GM12878 (cell line): ENCODE data around the gene MVB12B. TPM values are rescaled to one million over a fixed set of nuclear protein-coding genes. Genes with fewer than 3 reads are reported as not detected.
A peak's percentile ranks its signal among the peaks of the same experiment; 100 is the strongest.

Source experiments
- ATAC-seq: fragments of 200-7000 bp; cut with Tn5 transposase; 3 replicates; pipeline ENCODE4 v1.9.1; 2020; ENCODE audit warnings: mild to moderate bottlenecking, moderate library complexity
- BruUV-seq: library from RNA; stranded (reverse); fragments of 400-500 nt; replicated peaks from 2 replicates; lab custom pipeline; 2021; lab: Mats Ljungman, UMichigan
- CTCF ChIA-PET: fragments of 300-600 bp; sonication (Branson Sonifier 250); formaldehyde crosslinking; extraction: SDS; loops from one replicate; lab custom pipeline; 2021; ENCODE audit warnings: inconsistent platforms; lab: Yijun Ruan, JAX
- POLR2A ChIA-PET: fragments of 350-600 bp; formaldehyde crosslinking; extraction: SDS; loops from one replicate; lab custom pipeline; 2021; ENCODE audit warnings: inconsistent platforms; lab: Charles Lee
- RAD21 ChIA-PET: fragments of 300-600 bp; sonication (Branson Sonifier 250); formaldehyde crosslinking; loops from one replicate; lab custom pipeline; 2023; ENCODE audit warnings: antibody characterized with exemption; ENCODE audit not compliant: unreplicated experiment; lab: Charles Lee
- SMC1A ChIA-PET: fragments of 300-600 bp; sonication (Branson Sonifier 250); formaldehyde crosslinking; loops from one replicate; lab custom pipeline; 2023; ENCODE audit not compliant: unreplicated experiment, uncharacterized antibody; lab: Charles Lee
- DNase-seq: peaks from one replicate; pipeline ENCODE4 v3.0.0-alpha.2; 2011; ENCODE audit warnings: low read depth, low spot score
- FAIRE-seq: peaks from 3 replicates; lab custom pipeline; 2011; peaks lifted over from hg19 to GRCh38; lab: Jason Lieb, UNC
- H2AFZ ChIP-seq: 2 replicates; pipeline ENCODE4 v1.6.0; 2011; ENCODE audit warnings: low read depth, low read length, control low read depth; ENCODE audit not compliant: control insufficient read depth
- H3K27ac ChIP-seq: 2 replicates; pipeline ENCODE4 v1.5.1; 2011; ENCODE audit warnings: control low read depth; ENCODE audit not compliant: control insufficient read depth, insufficient read depth
- H3K27me3 ChIP-seq, 2 experiments: replicated peaks in 1 of 2; 2 replicates each; pipeline versions ENCODE4 v1.6.0 to v1.6.1; 2011; ENCODE audit warnings: low read length in 1 of 2; ENCODE audit not compliant: control insufficient read depth in 2 of 2, insufficient read depth in 2 of 2
- H3K36me3 ChIP-seq, 2 experiments: 2 replicates each; pipeline ENCODE4 v1.5.1; 2011; ENCODE audit warnings: low read length in 1 of 2; ENCODE audit not compliant: control insufficient read depth in 2 of 2, insufficient read depth in 2 of 2
- H3K4me1 ChIP-seq: 2 replicates; pipeline ENCODE4 v1.6.1; 2011; ENCODE audit warnings: mild to moderate bottlenecking, low read length, moderate library complexity, mixed read lengths; ENCODE audit not compliant: control insufficient read depth, insufficient read depth
- H3K4me2 ChIP-seq: 2 replicates; pipeline ENCODE4 v1.6.0; 2011; ENCODE audit warnings: control low read depth; ENCODE audit not compliant: control insufficient read depth, insufficient read depth
- H3K4me3 ChIP-seq: fragments of 200-600 bp; sonication (generic); 2 replicates; pipeline ENCODE4 v1.5.1; 2016
- H3K79me2 ChIP-seq: 2 replicates; pipeline ENCODE4 v1.6.0; 2011; ENCODE audit warnings: low read length; ENCODE audit not compliant: control insufficient read depth, insufficient read depth
- H3K9ac ChIP-seq: 2 replicates; pipeline ENCODE4 v1.8.0; 2011; ENCODE audit warnings: low read length, control low read depth, mixed read lengths; ENCODE audit not compliant: control insufficient read depth, insufficient read depth
- H3K9me3 ChIP-seq: replicated peaks from 3 replicates; pipeline ENCODE4 v1.5.1; 2011; ENCODE audit warnings: mild to moderate bottlenecking, low read length; ENCODE audit not compliant: control insufficient read depth, insufficient read depth
- H4K20me1 ChIP-seq: 2 replicates; pipeline ENCODE4 v1.6.0; 2011; ENCODE audit not compliant: control insufficient read depth, insufficient read depth
- CBX3 ChIP-seq: fragments of 200-600 bp; sonication (generic); IDR thresholded peaks from 2 replicates; pipeline ENCODE4 v1.6.1; 2016; ENCODE audit warnings: low read depth, borderline replicate concordance
- MTA3 ChIP-seq: IDR thresholded peaks from 2 replicates; pipeline ENCODE4 v1.6.1; 2012; ENCODE audit warnings: low read length, inconsistent platforms, borderline replicate concordance
- NR2F1 ChIP-seq: fragments of 450-650 bp; conservative IDR thresholded peaks from 2 replicates; pipeline ENCODE4 v1.6.1; 2017; ENCODE audit warnings: mild to moderate bottlenecking
- PAX5 ChIP-seq: IDR thresholded peaks from 2 replicates; pipeline ENCODE4 v1.6.1; 2011; ENCODE audit warnings: low read depth, low read length, borderline replicate concordance
- POLR2A ChIP-seq: IDR thresholded peaks from 2 replicates; pipeline ENCODE4 v1.6.1; 2011; ENCODE audit warnings: low read depth, mild to moderate bottlenecking, low read length
- RBBP5 ChIP-seq: fragments of 200-600 bp; sonication (generic); conservative IDR thresholded peaks from 2 replicates; pipeline ENCODE4 v1.6.1; 2016
- STAT1 ChIP-seq: fragments of 450-650 bp; conservative IDR thresholded peaks from 2 replicates; pipeline ENCODE4 v1.6.1; 2014; ENCODE audit warnings: antibody characterized with exemption, mild to moderate bottlenecking
- TCF12 ChIP-seq: IDR thresholded peaks from 2 replicates; pipeline ENCODE4 v1.6.1; 2011; ENCODE audit warnings: low read depth, mild to moderate bottlenecking, low read length
- ZBED1 ChIP-seq: IDR thresholded peaks from 2 replicates; pipeline ENCODE4 v1.6.1; 2016; ENCODE audit warnings: borderline replicate concordance
- WGBS: methylation state at CpG from one replicate; pipeline ENCODE4 v1.1.6; 2016; ENCODE audit warnings: low lambda C conversion rate; ENCODE audit not compliant: insufficient replicate concordance, insufficient coverage; ENCODE audit errors: missing lambda C conversion rate; 5-methylcytosine and 5-hydroxymethylcytosine counted together
- in situ Hi-C: fragments of 300-500 bp; cut with MboI; formaldehyde crosslinking; loops from 9 replicates; pipeline ENCODE4 v1.14.3; 2018; ENCODE audit warnings: mixed read lengths
- intact Hi-C: fragments of 100-400 bp; cut with micrococcal nuclease; formaldehyde crosslinking; loops from one replicate; pipeline ENCODE4 v1.14.2; 2022; ENCODE audit not compliant: unreplicated experiment
- polyA plus RNA-seq, 11 experiments: library from polyadenylated mRNA; depleted of rRNA in 4 of 11; unstranded in 6 of 11; stranded (reverse) in 5 of 11; fragments of >200 nt; fragmentation: Nextera tagmentation in 4 of 11; fragmentation: Illumina TruSeq in 1 of 11; extraction: Ambion mirVana in 4 of 11; extraction: Trizol in 1 of 11; gene quantifications; 1 replicate in 1 of 11; 2 replicates in 10 of 11; pipeline versions ENCODE4 v1.2.1 to v1.2.3, GENCODE V29; 2011 to 2016; ENCODE audit warnings: inconsistent platforms in 2 of 11, missing spikeins in 2 of 11, low read depth in 1 of 11
- total RNA-seq, 4 experiments: library from RNA; depleted of rRNA in 3 of 4; stranded (reverse); fragments of >200 nt in 3 of 4; fragmentation: Illumina TruSeq in 1 of 4; extraction: Trizol in 1 of 4; gene quantifications; 2 replicates each; pipeline versions ENCODE4 v1.2.1 to v1.2.3, GENCODE V29; 2013 to 2021
- TF ChIP-seq, protein P1 (sequence below): fragments of 450-650 bp; IDR thresholded peaks from 2 replicates; pipeline ENCODE4 v1.6.1; 2017; ENCODE audit warnings: borderline replicate concordance
- TF ChIP-seq, protein P2 (sequence below): fragments of 450-650 bp; IDR thresholded peaks from 2 replicates; pipeline ENCODE4 v1.6.1; 2017; ENCODE audit warnings: mild to moderate bottlenecking, low read depth, inconsistent platforms; ENCODE audit not compliant: poor library complexity, severe bottlenecking
- TF ChIP-seq, protein P3 (sequence below): fragments of 150-350 bp; IDR thresholded peaks from 2 replicates; pipeline ENCODE4 v1.6.1; 2016; ENCODE audit warnings: low read depth, low read length
- TF ChIP-seq, protein P4 (sequence below): IDR thresholded peaks from 2 replicates; pipeline ENCODE4 v1.6.1; 2012; ENCODE audit warnings: low read length, inconsistent platforms

MVB12B gene
- total and polyA plus RNA-seq, 10 of the 15 experiments (the other 5 are each of a cell fraction or from before 2014, with no cell fraction given), result 0.08 TPM; not detected in 9

DNA sequence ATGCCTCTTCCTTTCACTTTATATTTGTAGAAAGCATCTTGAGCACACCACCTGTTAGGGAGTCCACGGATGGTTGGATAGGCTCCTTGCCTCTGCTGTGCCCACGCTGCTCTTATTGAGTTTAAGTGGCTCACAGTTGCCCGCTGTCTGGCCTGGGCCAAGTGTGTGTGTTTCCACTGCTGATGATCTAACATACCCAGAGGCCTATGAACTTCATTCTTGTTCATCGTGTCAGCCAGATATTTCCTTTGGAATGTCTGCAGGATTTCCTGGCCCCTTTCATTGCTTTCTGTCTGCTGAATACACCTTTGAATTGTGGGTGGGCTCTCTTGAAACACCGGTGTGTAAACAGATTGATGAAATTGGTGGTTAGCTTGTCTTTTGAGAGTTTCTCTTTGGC, 46.6 kb downstream of the MVB12B start:
- Histone ChIP-seq H3K36me3 (no peaks in the 10 kb centered on the region), H3K4me1 (no peaks in the 10 kb centered on the region; the same call in 1 of the 2 replicates), H3K4me3 (no peak overlapping the region), H3K27me3 (peaks cover 1 to 2% of the 10 kb centered on the region in 2 experiments; a peak in 2 of 4 replicates), H3K79me2 (no peaks in the 10 kb centered on the region), H3K9ac (no peak overlapping the region), H3K27ac (no peak overlapping the region), H2AFZ (no peak overlapping the region), H3K4me2 (no peak overlapping the region), H4K20me1 (no peaks in the 10 kb centered on the region), H3K9me3 (no peaks in the 10 kb centered on the region)
- RAD21 ChIA-PET, result no interaction called here
- in situ Hi-C loops, result no loop called here
- BruUV-seq, result no TSS peak
- SMC1A ChIA-PET, result no interaction called here
- DNase-seq, result no peak
- TF ChIP-seq, protein P1, sequence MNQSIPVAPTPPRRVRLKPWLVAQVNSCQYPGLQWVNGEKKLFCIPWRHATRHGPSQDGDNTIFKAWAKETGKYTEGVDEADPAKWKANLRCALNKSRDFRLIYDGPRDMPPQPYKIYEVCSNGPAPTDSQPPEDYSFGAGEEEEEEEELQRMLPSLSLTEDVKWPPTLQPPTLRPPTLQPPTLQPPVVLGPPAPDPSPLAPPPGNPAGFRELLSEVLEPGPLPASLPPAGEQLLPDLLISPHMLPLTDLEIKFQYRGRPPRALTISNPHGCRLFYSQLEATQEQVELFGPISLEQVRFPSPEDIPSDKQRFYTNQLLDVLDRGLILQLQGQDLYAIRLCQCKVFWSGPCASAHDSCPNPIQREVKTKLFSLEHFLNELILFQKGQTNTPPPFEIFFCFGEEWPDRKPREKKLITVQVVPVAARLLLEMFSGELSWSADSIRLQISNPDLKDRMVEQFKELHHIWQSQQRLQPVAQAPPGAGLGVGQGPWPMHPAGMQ, result no peak
- TF ChIP-seq STAT1, result no peak
- TF ChIP-seq ZBED1, result no peak
- TF ChIP-seq, protein P2, sequence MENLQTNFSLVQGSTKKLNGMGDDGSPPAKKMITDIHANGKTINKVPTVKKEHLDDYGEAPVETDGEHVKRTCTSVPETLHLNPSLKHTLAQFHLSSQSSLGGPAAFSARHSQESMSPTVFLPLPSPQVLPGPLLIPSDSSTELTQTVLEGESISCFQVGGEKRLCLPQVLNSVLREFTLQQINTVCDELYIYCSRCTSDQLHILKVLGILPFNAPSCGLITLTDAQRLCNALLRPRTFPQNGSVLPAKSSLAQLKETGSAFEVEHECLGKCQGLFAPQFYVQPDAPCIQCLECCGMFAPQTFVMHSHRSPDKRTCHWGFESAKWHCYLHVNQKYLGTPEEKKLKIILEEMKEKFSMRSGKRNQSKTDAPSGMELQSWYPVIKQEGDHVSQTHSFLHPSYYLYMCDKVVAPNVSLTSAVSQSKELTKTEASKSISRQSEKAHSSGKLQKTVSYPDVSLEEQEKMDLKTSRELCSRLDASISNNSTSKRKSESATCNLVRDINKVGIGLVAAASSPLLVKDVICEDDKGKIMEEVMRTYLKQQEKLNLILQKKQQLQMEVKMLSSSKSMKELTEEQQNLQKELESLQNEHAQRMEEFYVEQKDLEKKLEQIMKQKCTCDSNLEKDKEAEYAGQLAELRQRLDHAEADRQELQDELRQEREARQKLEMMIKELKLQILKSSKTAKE, result no peak
- TF ChIP-seq TCF12, result no peak
- no peak for TF ChIP-seq RBBP5
- no peak for TF ChIP-seq MTA3
- TF ChIP-seq, protein P3, sequence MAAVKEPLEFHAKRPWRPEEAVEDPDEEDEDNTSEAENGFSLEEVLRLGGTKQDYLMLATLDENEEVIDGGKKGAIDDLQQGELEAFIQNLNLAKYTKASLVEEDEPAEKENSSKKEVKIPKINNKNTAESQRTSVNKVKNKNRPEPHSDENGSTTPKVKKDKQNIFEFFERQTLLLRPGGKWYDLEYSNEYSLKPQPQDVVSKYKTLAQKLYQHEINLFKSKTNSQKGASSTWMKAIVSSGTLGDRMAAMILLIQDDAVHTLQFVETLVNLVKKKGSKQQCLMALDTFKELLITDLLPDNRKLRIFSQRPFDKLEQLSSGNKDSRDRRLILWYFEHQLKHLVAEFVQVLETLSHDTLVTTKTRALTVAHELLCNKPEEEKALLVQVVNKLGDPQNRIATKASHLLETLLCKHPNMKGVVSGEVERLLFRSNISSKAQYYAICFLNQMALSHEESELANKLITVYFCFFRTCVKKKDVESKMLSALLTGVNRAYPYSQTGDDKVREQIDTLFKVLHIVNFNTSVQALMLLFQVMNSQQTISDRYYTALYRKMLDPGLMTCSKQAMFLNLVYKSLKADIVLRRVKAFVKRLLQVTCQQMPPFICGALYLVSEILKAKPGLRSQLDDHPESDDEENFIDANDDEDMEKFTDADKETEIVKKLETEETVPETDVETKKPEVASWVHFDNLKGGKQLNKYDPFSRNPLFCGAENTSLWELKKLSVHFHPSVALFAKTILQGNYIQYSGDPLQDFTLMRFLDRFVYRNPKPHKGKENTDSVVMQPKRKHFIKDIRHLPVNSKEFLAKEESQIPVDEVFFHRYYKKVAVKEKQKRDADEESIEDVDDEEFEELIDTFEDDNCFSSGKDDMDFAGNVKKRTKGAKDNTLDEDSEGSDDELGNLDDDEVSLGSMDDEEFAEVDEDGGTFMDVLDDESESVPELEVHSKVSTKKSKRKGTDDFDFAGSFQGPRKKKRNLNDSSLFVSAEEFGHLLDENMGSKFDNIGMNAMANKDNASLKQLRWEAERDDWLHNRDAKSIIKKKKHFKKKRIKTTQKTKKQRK, result no peak
- TF ChIP-seq NR2F1, result no peak
- no peak for TF ChIP-seq CBX3
- TF ChIP-seq PAX5, result no peak
- TF ChIP-seq POLR2A, result no peak
- TF ChIP-seq, protein P4, sequence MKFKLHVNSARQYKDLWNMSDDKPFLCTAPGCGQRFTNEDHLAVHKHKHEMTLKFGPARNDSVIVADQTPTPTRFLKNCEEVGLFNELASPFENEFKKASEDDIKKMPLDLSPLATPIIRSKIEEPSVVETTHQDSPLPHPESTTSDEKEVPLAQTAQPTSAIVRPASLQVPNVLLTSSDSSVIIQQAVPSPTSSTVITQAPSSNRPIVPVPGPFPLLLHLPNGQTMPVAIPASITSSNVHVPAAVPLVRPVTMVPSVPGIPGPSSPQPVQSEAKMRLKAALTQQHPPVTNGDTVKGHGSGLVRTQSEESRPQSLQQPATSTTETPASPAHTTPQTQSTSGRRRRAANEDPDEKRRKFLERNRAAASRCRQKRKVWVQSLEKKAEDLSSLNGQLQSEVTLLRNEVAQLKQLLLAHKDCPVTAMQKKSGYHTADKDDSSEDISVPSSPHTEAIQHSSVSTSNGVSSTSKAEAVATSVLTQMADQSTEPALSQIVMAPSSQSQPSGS, result no peak
- intact Hi-C loops, result no loop called here
- ATAC-seq, result peak; percentile 19; the same call in 1 of the 3 replicates
- 24% methylated on average over 5 of the region's 5 CpGs for WGBS
- peak; percentile 61 for FAIRE-seq
- POLR2A ChIA-PET, result no interaction called here
- CTCF ChIA-PET, result no interaction called here
